Measurements from ENCODE around the gene CHRNA3. TPM values are rescaled to one million over a fixed set of nuclear protein-coding genes. Genes with fewer than 3 reads are reported as not detected.

Gene CHRNA3
- total RNA-seq: under 1 TPM in 2 of 4 donors, not detected in 2; 0.27 to 0.93 TPM

DNA sequence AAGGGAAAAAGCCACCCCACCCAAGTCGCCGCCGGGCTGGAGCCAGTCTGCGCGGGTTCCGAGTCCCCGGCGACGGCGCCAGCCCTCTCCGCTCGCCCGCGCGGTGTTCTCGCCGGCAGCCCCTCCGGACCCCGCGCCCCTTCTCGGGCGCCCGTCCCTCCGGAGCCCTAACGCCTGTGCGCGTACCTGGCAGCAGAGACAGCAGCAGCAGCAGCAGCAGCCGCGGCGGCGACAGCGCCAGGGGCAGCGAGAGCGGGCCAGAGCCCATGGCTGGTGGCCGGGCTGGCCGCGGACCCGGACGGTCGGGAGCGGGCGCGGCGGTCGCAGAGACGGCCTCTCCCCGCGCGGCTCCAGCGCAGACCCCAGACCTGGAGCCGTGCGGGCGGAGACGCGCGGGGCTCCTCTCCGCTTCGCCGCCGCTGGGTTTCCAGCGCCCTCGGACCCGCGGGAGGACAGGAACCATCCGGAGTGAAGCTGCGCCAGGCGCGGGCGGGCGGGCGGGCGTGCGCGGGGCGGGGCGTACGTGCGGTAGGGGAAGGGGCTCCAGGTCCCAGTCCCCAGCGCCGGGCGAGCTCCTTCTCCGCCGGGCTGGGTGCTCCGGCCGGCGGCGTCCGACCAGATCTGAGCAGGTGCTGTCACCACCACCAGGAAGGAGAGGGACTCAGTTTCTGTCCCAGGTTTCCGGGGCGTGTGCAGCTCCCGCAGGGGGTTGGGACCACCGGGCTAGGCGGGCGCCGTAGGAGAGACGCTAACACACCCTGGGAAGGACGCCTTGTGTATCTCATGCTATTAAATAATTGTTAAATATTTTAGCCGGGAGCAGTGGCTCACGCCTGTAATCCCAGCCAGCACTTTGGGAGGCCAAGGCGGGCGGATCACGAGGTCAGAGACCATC is at the start of gene CHRNA3:
Gene CHRNA3 (minus strand): TSS at position 470 of the 895 bp plus-strand sequence. CDS start 202 bp downstream, at position 268.
- intact Hi-C loops (cut with DNase I): no loop called here
- Histone ChIP-seq H3K27ac (no peak within 1 kb of the TSS), H3K4me3 (replicated peaks in 1 of 3) (peak within 1 kb of the TSS in 1 of 3 donors; percentile 26), H3K9me3 (no peaks in the 10 kb centered on the region), H3K27me3 (peaks cover 9% of the 10 kb centered on the region), H3K4me1 (peaks cover 6 to 15% of the 10 kb centered on the region in 2 donors), H3K36me3 (no peaks in the 10 kb centered on the region)
- no peak for TF ChIP-seq POLR2A (IDR thresholded peaks at IDR 0.05)
- TF ChIP-seq, protein P1, sequence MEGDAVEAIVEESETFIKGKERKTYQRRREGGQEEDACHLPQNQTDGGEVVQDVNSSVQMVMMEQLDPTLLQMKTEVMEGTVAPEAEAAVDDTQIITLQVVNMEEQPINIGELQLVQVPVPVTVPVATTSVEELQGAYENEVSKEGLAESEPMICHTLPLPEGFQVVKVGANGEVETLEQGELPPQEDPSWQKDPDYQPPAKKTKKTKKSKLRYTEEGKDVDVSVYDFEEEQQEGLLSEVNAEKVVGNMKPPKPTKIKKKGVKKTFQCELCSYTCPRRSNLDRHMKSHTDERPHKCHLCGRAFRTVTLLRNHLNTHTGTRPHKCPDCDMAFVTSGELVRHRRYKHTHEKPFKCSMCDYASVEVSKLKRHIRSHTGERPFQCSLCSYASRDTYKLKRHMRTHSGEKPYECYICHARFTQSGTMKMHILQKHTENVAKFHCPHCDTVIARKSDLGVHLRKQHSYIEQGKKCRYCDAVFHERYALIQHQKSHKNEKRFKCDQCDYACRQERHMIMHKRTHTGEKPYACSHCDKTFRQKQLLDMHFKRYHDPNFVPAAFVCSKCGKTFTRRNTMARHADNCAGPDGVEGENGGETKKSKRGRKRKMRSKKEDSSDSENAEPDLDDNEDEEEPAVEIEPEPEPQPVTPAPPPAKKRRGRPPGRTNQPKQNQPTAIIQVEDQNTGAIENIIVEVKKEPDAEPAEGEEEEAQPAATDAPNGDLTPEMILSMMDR (IDR thresholded peaks at IDR 0.05): no peak
- DNase-seq: no peak
- WGBS, 2 donors: 6 to 8% methylated on average over 3 to 37 of the region's 102 CpGs

DNA sequence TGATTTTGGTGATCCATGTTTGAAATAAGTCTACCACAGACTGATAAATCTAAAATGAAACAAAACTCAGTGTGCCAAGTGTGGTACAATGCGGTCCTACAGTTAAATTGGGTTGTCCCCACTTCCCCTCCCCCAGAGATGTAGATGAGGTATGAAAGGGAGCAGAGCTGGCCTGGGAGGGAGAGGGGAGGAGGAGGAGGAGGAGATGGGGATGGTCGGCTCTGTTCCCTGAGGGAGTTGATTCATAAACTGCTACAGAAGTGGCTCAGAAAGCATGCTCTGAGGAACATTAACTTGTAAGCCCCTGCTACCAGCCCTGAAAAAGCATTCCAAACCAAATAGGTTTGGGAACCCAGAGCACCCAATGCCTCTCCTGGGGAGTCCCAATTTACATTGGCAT is 48.2 kb upstream of the CHRNA3 start:
- Histone ChIP-seq H3K4me3 (replicated peaks in 1 of 3) (no peak overlapping the region), H3K9me3 (no peaks in the 10 kb centered on the region), H3K4me1 (peaks cover 0 to 14% of the 10 kb centered on the region in 2 donors), H3K36me3 (no peaks in the 10 kb centered on the region), H3K27me3 (no peaks in the 10 kb centered on the region), H3K27ac (no peak overlapping the region)
- no peak for DNase-seq
- TF ChIP-seq POLR2A (IDR thresholded peaks at IDR 0.05): no peak
- TF ChIP-seq, protein P1 (IDR thresholded peaks at IDR 0.05): no peak
- 79 to 83% methylated on average over 2 of the region's 2 CpGs for WGBS, 2 donors
- intact Hi-C loops (cut with DNase I): no loop called here

DNA sequence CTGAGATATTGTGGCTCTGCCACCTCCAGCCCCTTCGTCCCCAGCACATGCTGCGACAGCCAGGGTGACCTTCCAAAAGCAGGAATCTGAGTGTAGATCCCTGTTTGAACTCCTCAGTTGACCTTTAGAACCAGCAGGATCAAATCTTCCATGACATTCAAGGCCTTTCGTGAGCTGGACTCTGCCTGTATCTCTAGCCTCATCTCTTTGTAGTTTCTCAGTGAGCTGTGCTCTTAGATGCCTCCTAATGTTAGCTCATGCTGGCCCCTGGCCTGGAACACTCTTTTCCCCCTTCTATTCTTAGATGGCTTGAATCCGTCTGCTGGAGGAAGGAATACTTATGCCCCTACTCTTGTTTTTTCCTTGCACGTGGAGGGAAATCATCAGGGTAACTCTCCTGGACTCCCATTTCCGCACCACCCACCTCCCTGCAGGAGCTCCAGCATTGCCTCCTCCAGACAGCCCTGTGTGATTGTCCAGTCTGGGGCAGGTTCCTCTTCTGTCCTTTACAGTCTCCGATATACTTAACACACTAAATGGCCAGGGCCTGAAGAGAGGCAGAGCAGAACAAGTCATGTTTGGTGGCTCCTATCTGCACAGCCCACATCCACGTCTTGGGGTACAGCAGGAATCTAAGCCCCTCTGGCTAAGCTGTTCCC is 46.9 kb upstream of the CHRNA3 start:
- H3K27ac ChIP-seq: no peak overlapping the region
- 85 to 90% methylated on average over 8 of the region's 8 CpGs for WGBS, 2 donors
- H3K9me3 ChIP-seq: no peaks in the 10 kb centered on the region
- intact Hi-C loops (cut with DNase I): no loop called here
- H3K27me3 ChIP-seq: no peaks in the 10 kb centered on the region
- no peaks in the 10 kb centered on the region for H3K36me3 ChIP-seq
- DNase-seq: no peak
- TF ChIP-seq, protein P1 (IDR thresholded peaks at IDR 0.05): no peak
- TF ChIP-seq POLR2A (IDR thresholded peaks at IDR 0.05): no peak
- H3K4me1 ChIP-seq: peaks cover 3 to 15% of the 10 kb centered on the region in 2 donors
- no peak overlapping the region for H3K4me3 ChIP-seq (replicated peaks in 1 of 3)

DNA sequence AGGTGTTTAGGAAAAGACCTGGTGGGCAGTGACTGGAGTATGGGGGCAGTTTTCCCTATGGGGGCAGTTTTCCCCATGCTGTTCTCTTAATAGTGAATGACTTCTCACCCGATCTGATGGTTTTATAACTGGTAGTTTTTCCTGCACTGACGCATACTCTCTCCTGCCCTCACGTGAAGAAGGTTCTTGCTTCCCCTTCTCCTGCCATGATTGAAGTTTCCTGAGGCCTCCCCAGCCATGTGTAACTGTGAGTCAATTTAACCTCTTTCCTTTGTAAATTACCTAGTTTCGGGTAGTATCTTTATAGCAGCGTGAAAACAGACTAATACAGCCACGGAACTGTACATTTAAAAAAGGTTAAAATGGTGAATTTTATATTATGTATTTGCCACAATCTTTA is 45.2 kb upstream of the CHRNA3 start:
- intact Hi-C loops (cut with DNase I): no loop called here
- Histone ChIP-seq H3K36me3 (no peaks in the 10 kb centered on the region), H3K9me3 (no peaks in the 10 kb centered on the region), H3K4me3 (replicated peaks in 1 of 3) (no peak overlapping the region), H3K27me3 (no peaks in the 10 kb centered on the region), H3K4me1 (peaks cover 3 to 5% of the 10 kb centered on the region in 2 donors), H3K27ac (no peak overlapping the region)
- DNase-seq: no peak
- 89 to 93% methylated on average over 6 of the region's 6 CpGs for WGBS, 2 donors
- no peak for TF ChIP-seq POLR2A (IDR thresholded peaks at IDR 0.05)
- TF ChIP-seq, protein P1 (IDR thresholded peaks at IDR 0.05): no peak

DNA sequence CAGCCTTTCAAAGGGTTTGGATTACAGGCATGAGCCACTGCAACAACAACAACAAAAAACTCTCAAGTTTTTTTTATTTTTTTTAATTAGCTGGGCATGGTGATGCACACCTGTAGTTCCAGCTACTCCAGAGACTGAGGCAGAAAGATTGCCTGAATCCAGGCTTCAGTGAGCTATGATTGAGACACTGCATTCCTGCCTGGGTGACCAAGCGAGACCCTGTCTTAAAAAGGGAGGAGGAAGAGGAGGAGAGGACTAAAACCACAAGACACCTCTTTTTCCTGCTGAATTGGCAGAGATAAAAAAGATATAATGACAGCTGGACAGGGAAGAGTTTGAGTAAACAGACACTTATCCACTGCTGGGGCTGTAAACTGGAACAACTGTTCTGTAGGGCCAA is 42.9 kb upstream of the CHRNA3 start:
- no peak overlapping the region for H3K27ac ChIP-seq

More for the DNA sequence above, 42.9 kb upstream of the CHRNA3 start:
- H3K9me3 ChIP-seq: no peaks in the 10 kb centered on the region
- peak in 1 of 2 donors; percentile 18 for DNase-seq
- H3K4me3 ChIP-seq (replicated peaks in 1 of 3): no peak overlapping the region
- intact Hi-C loops (cut with DNase I): no loop called here
- WGBS, 2 donors: 27 to 45% methylated on average over 1 of the region's 1 CpG
- TF ChIP-seq, protein P1 (IDR thresholded peaks at IDR 0.05): no peak
- TF ChIP-seq POLR2A (IDR thresholded peaks at IDR 0.05): no peak
- H3K36me3 ChIP-seq: no peaks in the 10 kb centered on the region
- peaks cover 3 to 5% of the 10 kb centered on the region in 2 donors for H3K4me1 ChIP-seq
- H3K27me3 ChIP-seq: no peaks in the 10 kb centered on the region
